ENCODE results near the gene COL27A1. TPM values are rescaled to one million over a fixed set of nuclear protein-coding genes. Genes with fewer than 3 reads are reported as not detected.

Gene COL27A1
- total RNA-seq, 1 donor from 2014 or later: 51.0 TPM

- DNase-seq (ENCODE audit: low spot score): peak; percentile 74
- ATAC-seq: peak; percentile 87
These were observed 135.7 kb downstream of the COL27A1 start for GRCh38 chr9:114291064-114291474.

- DNase-seq (ENCODE audit: low spot score): peak; percentile 26
- no peak for ATAC-seq
These were observed 136.7 kb downstream of the COL27A1 start for GRCh38 chr9:114291886-114292590.

- no peak for ATAC-seq
- DNase-seq (ENCODE audit: low spot score): no peak
These were observed 139.3 kb downstream of the COL27A1 start for GRCh38 chr9:114294664-114295063.

DNA sequence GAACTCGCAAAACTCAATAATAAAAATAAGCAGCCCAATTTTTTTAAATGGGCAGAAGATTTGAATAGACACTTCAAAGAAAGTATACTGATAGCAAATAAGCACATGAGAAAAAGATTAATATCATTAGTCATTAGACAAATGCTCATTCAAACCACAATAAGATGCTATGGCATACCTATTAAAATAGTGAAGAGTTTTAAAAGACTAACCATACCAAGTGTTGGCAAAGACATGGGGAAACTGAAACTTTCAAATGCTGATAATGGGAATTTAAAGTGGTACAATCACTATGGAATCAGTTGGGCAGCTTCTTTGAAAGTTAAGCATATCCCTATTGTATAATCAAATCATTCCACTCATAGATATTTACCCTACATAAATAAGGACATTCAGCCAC, 141.0 kb downstream of the COL27A1 start:
- ATAC-seq (no peak), DNase-seq (ENCODE audit: low spot score) (no peak)

GRCh38 chr9:114299286-114300152, 144.2 kb downstream of the COL27A1 start:
- DNase-seq (ENCODE audit: low spot score) (peak; percentile 67), ATAC-seq (peak; percentile 82)

DNA sequence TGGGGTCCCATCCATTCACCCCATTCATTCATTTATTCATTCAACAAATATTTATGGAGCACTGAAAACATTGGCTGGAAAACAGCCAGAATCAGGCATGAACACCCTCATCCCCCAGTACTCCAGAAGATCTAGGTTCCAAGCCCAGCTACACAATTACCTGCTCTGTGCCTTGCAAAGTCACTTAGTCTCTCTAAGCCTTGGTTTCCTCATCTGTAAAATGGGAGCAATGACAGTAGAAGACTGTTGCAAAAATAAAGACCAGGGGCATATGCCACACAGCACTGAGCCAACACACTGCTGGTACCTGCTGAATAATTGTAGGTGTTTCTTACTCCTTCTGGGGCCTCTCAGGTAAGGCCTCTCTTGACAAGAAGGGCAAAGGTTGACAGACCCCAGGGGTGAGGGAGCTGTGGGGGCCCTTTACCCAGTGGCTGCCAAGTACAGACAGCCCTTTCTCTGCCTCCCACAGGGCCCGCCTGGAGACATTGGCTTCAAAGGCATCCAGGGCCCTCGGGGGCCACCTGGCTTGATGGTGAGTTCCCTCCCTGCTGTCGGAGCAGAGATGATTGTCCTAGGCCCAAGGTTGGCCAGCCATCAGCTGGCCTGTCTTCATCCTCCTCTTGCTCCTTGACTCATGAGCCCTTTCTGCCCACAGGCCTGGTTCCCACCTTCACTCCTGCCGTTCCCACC, 145.0 kb downstream of the COL27A1 start:
- ATAC-seq (no peak), DNase-seq (ENCODE audit: low spot score) (peak; percentile 40)

GRCh38 chr9:114300846-114301797, 145.8 kb downstream of the COL27A1 start:
- ATAC-seq: no peak
- peak; percentile 38 for DNase-seq (ENCODE audit: low spot score)

GRCh38 chr9:114301798-114302565, 146.6 kb downstream of the COL27A1 start:
- DNase-seq (ENCODE audit: low spot score): peak; percentile 21

DNA sequence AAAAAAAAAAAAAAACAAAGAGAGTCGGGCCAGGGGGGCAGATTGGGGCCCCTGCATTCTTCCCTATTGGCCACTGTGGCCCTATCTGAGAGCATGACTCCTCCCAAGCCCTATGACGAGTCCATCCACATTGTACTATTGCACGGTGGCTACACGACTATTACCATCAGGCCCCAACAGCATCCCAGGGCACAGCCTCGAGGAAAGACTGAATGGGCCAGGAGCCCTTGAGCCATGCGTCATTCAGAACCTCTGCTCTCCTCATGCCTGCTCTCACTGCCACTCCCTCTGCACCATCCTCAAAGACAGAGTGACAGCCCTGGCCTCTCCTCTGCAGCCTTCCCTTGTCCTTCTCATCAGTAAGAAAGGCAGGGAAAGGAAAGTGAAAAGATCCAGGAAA, 147.4 kb downstream of the COL27A1 start:
- ATAC-seq: no peak
- peak; percentile 26 for DNase-seq (ENCODE audit: low spot score)

More at GRCh38 chr9:114301798-114302565, 146.6 kb downstream of the COL27A1 start:
- ATAC-seq: no peak

- ATAC-seq (no peak), DNase-seq (ENCODE audit: low spot score) (peak; percentile 30)
These were observed 148.2 kb downstream of the COL27A1 start for GRCh38 chr9:114303571-114303970.

DNA sequence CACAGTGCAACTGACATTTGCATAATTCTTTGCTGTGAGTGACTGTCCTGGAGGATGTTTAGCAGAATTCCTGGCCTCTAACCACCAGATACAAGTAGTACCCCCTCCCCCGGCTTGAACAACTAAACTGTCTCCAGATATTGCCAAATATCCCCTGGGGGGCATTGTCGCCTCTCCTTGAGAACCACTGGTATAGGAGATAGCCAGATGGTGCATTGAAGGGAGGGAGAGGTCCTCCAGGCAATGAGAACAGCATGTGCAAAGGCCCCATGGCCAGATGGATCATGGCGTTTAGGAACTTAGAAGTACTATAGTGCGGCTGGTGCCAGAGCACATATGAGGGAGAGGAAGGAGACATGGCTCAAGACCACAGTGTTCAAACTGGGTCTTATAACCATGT, 148.6 kb downstream of the COL27A1 start:
- ATAC-seq (no peak), DNase-seq (ENCODE audit: low spot score) (peak; percentile 24)

GRCh38 chr9:114304416-114305188, 149.3 kb downstream of the COL27A1 start:
- no peak for ATAC-seq

GRCh38 chr9:114307899-114308267, 152.5 kb downstream of the COL27A1 start:
- ATAC-seq (no peak), DNase-seq (ENCODE audit: low spot score) (no peak)

More at GRCh38 chr9:114304416-114305188, 149.3 kb downstream of the COL27A1 start:
- peak; percentile 40 for DNase-seq (ENCODE audit: low spot score)

- DNase-seq (ENCODE audit: low spot score) (peak; percentile 68), ATAC-seq (peak; percentile 44)
These were observed 153.1 kb downstream of the COL27A1 start for GRCh38 chr9:114308361-114308950.

DNA sequence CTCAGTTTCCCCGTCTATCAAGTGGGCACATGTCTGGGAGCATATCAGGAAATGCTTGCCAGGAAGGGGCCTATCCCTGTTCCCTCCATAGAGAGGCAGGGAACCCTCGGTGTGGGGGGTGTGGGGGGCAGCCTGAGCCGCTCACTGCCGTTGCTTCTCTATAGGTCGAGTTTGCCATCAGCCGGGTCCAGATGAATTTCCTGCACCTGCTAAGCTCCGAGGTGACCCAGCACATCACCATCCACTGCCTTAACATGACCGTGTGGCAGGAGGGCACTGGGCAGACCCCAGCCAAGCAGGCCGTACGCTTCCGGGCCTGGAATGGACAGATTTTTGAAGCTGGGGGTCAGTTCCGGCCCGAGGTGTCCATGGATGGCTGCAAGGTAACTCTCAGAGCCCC, 153.8 kb downstream of the COL27A1 start:
- DNase-seq (ENCODE audit: low spot score) (peak; percentile 40), ATAC-seq (no peak)

- ATAC-seq: no peak
- peak; percentile 35 for DNase-seq (ENCODE audit: low spot score)
These were observed 155.4 kb downstream of the COL27A1 start for GRCh38 chr9:114310471-114311450.

All from left lobe of liver (tissue), 2 donors.